T-helper 9 cell (primary cell): Measurements from ENCODE around the gene ATF6.

ENCODE experiments used
- DNase-seq: peaks from one replicate; pipeline ENCODE4 v3.0.0-alpha.2; 2020

ATF6 gene

GRCh38 chr1:161907265-161907664 is 141.1 kb downstream of the ATF6 start:
- no peak for DNase-seq

GRCh38 chr1:161908264-161908663 is 142.1 kb downstream of the ATF6 start:
- no peak for DNase-seq

- DNase-seq: no peak
These were observed 144.5 kb downstream of the ATF6 start for GRCh38 chr1:161910604-161911003.

- no peak for DNase-seq
These were observed 147.5 kb downstream of the ATF6 start for GRCh38 chr1:161913482-161914140.

- DNase-seq: no peak
These were observed 148.5 kb downstream of the ATF6 start for GRCh38 chr1:161914595-161914994.

GRCh38 chr1:161915051-161915503 is 149.0 kb downstream of the ATF6 start:
- no peak for DNase-seq

- no peak for DNase-seq
These were observed 149.9 kb downstream of the ATF6 start for GRCh38 chr1:161915978-161916377.

GRCh38 chr1:161919229-161919628 is 153.1 kb downstream of the ATF6 start:
- DNase-seq: no peak

GRCh38 chr1:161921491-161921890 is 155.4 kb downstream of the ATF6 start:
- no peak for DNase-seq

- no peak for DNase-seq
These were observed 155.9 kb downstream of the ATF6 start for GRCh38 chr1:161921990-161922389.

- no peak for DNase-seq
These were observed 161.9 kb downstream of the ATF6 start for GRCh38 chr1:161928056-161928455.

- no peak for DNase-seq
These were observed 163.0 kb downstream of the ATF6 start for GRCh38 chr1:161929137-161929536.

GRCh38 chr1:161930064-161930463 is 163.9 kb downstream of the ATF6 start:
- DNase-seq: no peak

- no peak for DNase-seq
These were observed 166.5 kb downstream of the ATF6 start for GRCh38 chr1:161932668-161933067.

- no peak for DNase-seq
These were observed 167.8 kb downstream of the ATF6 start for GRCh38 chr1:161933592-161934588.

GRCh38 chr1:161935264-161935663 is 169.1 kb downstream of the ATF6 start:
- DNase-seq: no peak

- no peak for DNase-seq
These were observed 170.7 kb downstream of the ATF6 start for GRCh38 chr1:161936786-161937185.

- DNase-seq: no peak
These were observed 174.9 kb downstream of the ATF6 start for GRCh38 chr1:161940866-161941591.

GRCh38 chr1:161941726-161942436 is 175.8 kb downstream of the ATF6 start:
- no peak for DNase-seq

GRCh38 chr1:161943737-161944136 is 177.6 kb downstream of the ATF6 start:
- DNase-seq: no peak

- no peak for DNase-seq
These were observed 178.3 kb downstream of the ATF6 start for GRCh38 chr1:161944381-161944780.

GRCh38 chr1:161945306-161946060 is 179.4 kb downstream of the ATF6 start:
- DNase-seq: no peak
